HG02943 (cell line): ENCODE data around the gene MYZAP.

Experiments
- ATAC-seq: cut with Tn5 transposase; IDR thresholded peaks from one replicate; pipeline ENCODE4 v1.9.1; 2021; ENCODE audit warnings: mild to moderate bottlenecking, low read depth, moderate library complexity; ENCODE audit not compliant: unreplicated experiment

MYZAP gene

GRCh38 chr15:57731530-57732103 is 139.9 kb downstream of the MYZAP start:
- ATAC-seq: no peak

GRCh38 chr15:57732526-57733331 is 141.0 kb downstream of the MYZAP start:
- ATAC-seq: no peak

GRCh38 chr15:57734860-57735259 is 143.2 kb downstream of the MYZAP start:
- no peak for ATAC-seq
